DMS 273 treated with DMSO at 0.1 percent for 48 hours (cell line): ENCODE measurements around the gene RABGAP1.

ENCODE experiments used
- DNase-seq: peaks from one replicate; lab custom pipeline; 2025; lab: John Stamatoyannopoulos, UW

Gene RABGAP1

GRCh38 chr9:123083680-123084079 lies 142.9 kb downstream of the RABGAP1 start:
- DNase-seq: no peak

- no peak for DNase-seq
Measured at GRCh38 chr9:123084256-123084655, 143.4 kb downstream of the RABGAP1 start.

- no peak for DNase-seq
Measured at GRCh38 chr9:123085916-123086315, 145.1 kb downstream of the RABGAP1 start.

GRCh38 chr9:123087359-123087888 lies 146.6 kb downstream of the RABGAP1 start:
- no peak for DNase-seq

GRCh38 chr9:123089040-123089439 lies 148.2 kb downstream of the RABGAP1 start:
- no peak for DNase-seq

GRCh38 chr9:123089790-123090189 lies 149.0 kb downstream of the RABGAP1 start:
- no peak for DNase-seq

GRCh38 chr9:123090198-123090896 lies 149.5 kb downstream of the RABGAP1 start:
- no peak for DNase-seq

- no peak for DNase-seq
Measured at GRCh38 chr9:123090956-123091355, 150.1 kb downstream of the RABGAP1 start.

GRCh38 chr9:123091459-123091858 lies 150.6 kb downstream of the RABGAP1 start:
- DNase-seq: no peak

GRCh38 chr9:123093141-123093540 lies 152.3 kb downstream of the RABGAP1 start:
- DNase-seq: no peak

- DNase-seq: no peak
Measured at GRCh38 chr9:123096987-123097386, 156.2 kb downstream of the RABGAP1 start.

GRCh38 chr9:123097430-123098095 lies 156.7 kb downstream of the RABGAP1 start:
- DNase-seq: no peak

- DNase-seq: no peak
Measured at GRCh38 chr9:123098096-123098459, 157.3 kb downstream of the RABGAP1 start.

GRCh38 chr9:123099042-123099441 lies 158.2 kb downstream of the RABGAP1 start:
- no peak for DNase-seq

GRCh38 chr9:123099548-123099947 lies 158.7 kb downstream of the RABGAP1 start:
- DNase-seq: no peak

GRCh38 chr9:123102375-123103113 lies 161.7 kb downstream of the RABGAP1 start:
- DNase-seq: no peak

- no peak for DNase-seq
Measured at GRCh38 chr9:123104807-123105206, 164.0 kb downstream of the RABGAP1 start.

GRCh38 chr9:123105490-123105889 lies 164.7 kb downstream of the RABGAP1 start:
- DNase-seq: no peak

- no peak for DNase-seq
Measured at GRCh38 chr9:123107639-123108285, 166.9 kb downstream of the RABGAP1 start.

- DNase-seq: no peak
Measured at GRCh38 chr9:123108976-123109375, 168.2 kb downstream of the RABGAP1 start.

- no peak for DNase-seq
Measured at GRCh38 chr9:123109540-123110279, 168.9 kb downstream of the RABGAP1 start.
